Activated T-helper 9 cell treated with anti-CD3 and anti-CD28 coated beads, Interleukin-2, amount 50 U/mL, for 16 hours (primary cell): ENCODE data around the gene NCOA5.

ENCODE experiments used
- DNase-seq: peaks from one replicate; pipeline ENCODE4 v3.0.0-alpha.2; 2020; ENCODE audit warnings: low read depth

The NCOA5 gene

GRCh38 chr20:46089167-46089416, 670 bp downstream of the NCOA5 start:
- DNase-seq, result no peak

- DNase-seq, result no peak
These were observed 1.2 kb downstream of the NCOA5 start for GRCh38 chr20:46088409-46089166.

DNA sequence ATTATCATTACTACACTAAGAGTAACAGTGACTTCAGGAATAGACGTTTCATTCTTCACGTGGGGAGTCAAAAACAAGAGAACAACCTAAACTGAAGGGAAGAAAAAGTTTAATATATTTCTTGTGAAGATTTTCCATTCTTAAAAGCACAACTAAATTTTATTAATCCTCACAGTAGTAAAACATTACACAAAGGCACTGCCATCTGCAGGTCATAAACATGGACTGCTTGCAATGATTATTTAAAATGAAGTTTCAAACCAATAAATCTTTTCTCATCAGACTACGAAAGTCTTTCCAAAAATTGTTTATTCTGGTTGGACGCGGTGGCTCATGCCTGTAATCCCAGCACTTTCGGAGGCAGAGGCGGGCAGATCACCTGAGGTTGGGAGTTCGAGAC, 2.6 kb downstream of the NCOA5 start:
- DNase-seq, result no peak

GRCh38 chr20:46085179-46085851, 4.4 kb downstream of the NCOA5 start:
- DNase-seq, result no peak

DNA sequence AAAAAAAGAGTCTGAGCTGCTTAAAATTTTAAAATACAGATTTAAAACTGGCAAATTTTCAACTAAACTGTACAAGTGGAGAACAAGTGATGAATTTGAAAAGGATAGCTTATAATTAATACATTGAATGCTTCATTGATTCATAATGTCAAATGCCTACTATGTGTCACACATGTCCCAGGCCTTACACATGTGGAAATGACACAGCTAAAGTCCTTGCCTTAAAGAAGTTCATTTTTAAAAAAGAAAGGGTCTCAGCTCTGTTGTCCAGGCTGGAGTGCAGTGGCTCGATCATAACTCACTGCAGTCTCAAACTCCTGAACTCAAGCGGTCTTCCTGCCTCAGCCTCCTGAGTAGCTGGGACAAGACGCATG, 5.0 kb downstream of the NCOA5 start:
- DNase-seq, result no peak

DNA sequence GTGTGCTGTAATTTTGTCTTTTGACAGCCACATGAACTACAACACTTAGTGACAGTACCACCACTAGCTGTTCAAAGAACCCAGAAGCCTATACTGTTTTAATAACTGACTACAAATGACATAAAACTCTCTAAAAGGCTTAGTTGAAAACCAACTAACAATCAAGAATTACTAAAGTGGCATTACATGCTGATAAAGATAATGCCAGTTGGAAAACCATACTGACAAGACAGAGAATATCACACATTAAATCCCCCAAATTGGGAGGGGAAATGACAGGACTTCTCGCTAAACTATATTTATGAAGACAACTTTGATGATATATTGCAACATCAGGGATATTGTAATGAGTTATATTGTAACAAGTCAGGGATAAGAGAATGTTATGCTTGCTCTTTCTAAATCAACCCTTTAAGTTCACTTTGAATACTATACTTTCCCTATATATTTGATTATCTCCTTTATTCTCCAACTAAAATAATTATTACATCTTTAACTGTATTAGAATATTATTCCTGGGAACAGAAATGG, 6.2 kb downstream of the NCOA5 start:
- DNase-seq, result no peak

DNA sequence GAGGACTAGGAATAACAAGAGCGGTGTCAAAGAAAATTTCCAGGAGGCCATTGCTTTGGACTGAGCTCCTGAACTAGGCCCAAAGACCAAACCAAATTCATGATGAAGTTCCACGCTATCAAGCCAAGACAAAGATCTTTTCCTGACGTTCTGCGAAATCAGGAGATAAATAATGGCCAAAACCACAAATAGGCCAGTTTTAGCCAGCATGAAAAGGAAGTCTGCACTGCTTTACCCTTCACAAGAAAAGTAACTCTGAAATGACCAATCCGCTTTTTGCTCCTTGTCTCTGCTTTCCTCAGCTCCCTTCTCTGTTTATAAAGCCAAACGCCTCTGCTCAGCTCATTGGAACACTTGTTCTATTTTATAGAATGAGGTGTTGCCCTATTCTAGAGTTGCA, 6.7 kb downstream of the NCOA5 start:
- DNase-seq, result no peak

- no peak for DNase-seq
These were observed 8.7 kb downstream of the NCOA5 start for GRCh38 chr20:46081074-46081473.

- no peak for DNase-seq
These were observed 10.8 kb downstream of the NCOA5 start for GRCh38 chr20:46078954-46079353.

- DNase-seq, result no peak
These were observed 12.0 kb downstream of the NCOA5 start for GRCh38 chr20:46077642-46078305.

DNA sequence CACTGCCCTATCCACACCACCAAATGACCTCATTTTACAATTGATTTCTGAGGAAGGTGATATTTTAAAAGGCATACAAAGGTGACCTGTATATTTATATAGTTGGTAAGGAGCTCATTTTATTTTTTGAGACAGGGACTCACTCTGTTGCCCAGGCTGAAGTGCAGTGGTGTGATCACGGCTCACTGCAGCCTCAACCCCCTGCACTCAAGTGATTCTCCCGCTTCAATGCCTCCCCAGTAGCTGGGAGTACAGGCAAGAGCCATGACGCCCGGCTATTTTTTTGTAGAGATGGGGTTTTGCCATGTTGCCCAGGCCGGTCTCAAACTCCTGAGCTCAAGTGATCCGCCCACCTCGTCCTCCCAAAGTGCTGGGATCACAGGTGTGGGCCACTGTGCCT, 13.0 kb downstream of the NCOA5 start:
- DNase-seq, result no peak

- DNase-seq, result no peak
These were observed 15.8 kb downstream of the NCOA5 start for GRCh38 chr20:46074006-46074405.

DNA sequence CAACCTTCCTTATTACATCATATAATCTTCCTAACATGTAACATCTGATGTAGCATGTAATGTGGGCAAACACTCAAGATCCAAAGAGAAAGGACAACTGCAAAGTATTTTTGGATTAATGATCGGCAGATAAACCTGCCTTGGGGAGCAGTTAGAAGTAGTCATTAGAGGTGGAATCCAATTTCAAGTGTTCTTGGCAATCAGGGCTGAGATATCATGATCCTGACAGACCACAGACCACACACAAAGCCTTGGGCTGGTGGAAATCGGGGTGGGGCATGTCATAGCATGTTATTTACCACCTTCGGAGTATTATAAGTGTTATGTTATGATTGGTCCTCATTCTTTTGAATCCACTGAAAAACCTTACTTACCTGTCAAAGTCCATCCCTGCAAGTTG, 16.3 kb downstream of the NCOA5 start:
- no peak for DNase-seq

DNA sequence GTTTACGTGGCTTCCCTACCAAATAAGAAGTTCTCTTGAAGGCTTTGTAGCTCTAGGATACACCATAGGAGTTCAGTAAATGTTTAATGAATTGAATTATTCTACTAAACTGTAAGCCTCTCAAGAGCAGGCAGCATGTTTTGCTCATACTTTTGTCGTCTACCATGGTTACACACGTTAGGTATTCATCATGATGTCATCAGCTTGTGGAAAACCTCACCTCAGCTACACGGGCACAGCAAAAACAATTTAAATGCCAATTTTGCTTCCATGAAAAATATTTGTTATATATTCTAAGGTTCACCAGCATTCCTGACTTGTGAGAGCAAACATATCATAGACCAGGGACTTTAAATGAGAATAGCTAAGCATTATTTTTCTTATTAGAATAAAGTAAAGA, 16.7 kb downstream of the NCOA5 start:
- no peak for DNase-seq

- no peak for DNase-seq
These were observed 18.2 kb downstream of the NCOA5 start for GRCh38 chr20:46071573-46071972.

GRCh38 chr20:46070215-46070900, 19.4 kb downstream of the NCOA5 start:
- no peak for DNase-seq

GRCh38 chr20:46065691-46066090, 24.1 kb downstream of the NCOA5 start:
- DNase-seq, result no peak

DNA sequence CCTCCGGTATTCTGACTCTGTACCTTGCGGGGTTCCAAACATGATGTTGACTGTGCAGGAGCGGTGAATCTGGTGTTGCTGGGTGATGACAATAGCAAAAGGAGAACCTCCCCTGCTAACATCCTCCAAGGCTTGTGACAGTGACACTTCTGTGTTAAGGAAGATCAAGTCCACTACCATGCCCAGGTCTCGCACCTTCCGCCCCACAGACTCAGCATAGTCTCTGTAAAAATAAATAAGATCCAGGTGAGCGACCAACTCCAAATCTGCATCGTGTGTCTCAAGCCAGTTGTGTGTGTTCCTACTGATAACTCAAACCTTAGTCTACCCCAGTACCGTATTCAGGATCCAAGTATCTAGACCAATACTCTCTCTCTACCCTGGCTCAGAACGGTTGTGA, 24.8 kb downstream of the NCOA5 start:
- DNase-seq, result no peak

DNA sequence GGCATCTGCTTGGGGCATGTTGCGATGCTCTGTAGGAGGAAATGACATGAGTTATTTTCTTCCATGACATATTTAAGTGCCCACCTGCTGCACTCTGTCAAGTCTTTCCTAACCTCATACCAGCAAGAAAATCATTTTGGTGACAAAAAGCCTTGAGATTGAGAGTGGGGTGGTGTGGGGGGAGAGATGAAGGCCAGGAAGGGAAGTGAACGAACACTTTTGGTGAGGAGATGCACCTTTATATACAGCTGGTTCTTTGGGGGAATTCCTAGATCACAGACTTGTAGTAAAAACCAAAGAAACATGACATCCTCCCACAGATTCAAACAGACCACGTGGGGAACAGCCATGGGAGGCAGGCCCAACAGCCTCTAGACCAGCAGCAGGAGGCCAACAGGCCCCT, 26.1 kb downstream of the NCOA5 start:
- no peak for DNase-seq

DNA sequence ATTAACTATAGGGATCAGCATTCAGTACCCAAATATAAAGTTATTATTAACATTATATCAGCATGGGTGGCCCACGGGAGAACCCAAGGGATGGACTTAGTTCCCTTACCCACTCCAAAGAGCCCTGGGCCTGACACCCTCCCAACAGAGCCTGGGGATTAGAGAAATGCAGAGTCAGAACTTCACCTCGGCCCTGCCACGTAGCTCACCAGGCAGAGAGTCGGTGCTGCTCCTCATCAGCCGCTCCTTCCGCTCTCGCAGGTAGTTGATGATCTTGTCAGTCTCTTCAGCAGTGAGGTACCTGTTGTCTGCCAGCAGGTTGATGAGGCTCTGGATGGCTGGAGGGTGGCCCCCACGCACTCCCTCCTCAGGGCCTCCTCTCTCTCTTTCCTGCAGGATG, 26.6 kb downstream of the NCOA5 start:
- DNase-seq, result no peak

DNA sequence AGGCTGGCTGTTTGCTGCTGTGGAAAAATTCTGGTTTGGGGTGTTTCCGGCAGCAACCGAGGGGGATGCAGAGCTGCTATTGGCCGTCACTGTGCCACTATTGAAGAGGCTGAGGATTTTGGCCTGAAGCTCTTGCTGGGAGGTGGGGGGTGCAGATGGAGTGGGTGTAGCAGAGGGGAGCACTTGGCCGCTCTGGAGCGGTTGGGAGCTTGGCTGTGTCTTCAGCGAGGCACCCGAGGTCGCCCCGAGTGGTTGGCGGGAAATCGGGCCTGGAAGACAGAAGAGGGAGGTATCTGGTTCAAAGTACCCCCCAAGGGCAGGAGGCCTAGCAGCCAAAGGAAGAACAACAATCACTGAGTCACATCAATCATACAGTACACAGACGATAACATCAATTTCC, 27.1 kb downstream of the NCOA5 start:
- no peak for DNase-seq

GRCh38 chr20:46062151-46062550, 27.6 kb downstream of the NCOA5 start:
- DNase-seq, result no peak

GRCh38 chr20:46060975-46061374, 28.8 kb downstream of the NCOA5 start:
- DNase-seq, result no peak
